Bronchial epithelial cell (primary cell): ENCODE data around the gene PAPSS1. TPM values are rescaled to one million over a fixed set of nuclear protein-coding genes. Genes with fewer than 3 reads are reported as not detected.

Experiments used
- DNase-seq: peaks from one replicate; pipeline ENCODE4 v3.0.0-alpha.2; 2010; ENCODE audit warnings: low read depth
- FAIRE-seq: peaks from 2 replicates; lab custom pipeline; 2011; peaks lifted over from hg19 to GRCh38; lab: Jason Lieb, UNC
- H3K27me3 ChIP-seq: 2 replicates; pipeline ENCODE4 v1.5.1; 2011; ENCODE audit warnings: low read length; ENCODE audit not compliant: control insufficient read depth, insufficient read depth
- H3K36me3 ChIP-seq: 2 replicates; pipeline ENCODE4 v1.5.1; 2011; ENCODE audit warnings: low read length; ENCODE audit not compliant: control insufficient read depth, insufficient read depth
- H3K4me3 ChIP-seq: 2 replicates; pipeline ENCODE4 v1.5.1; 2011; ENCODE audit warnings: mild to moderate bottlenecking, low read depth, low read length, control low read depth
- total RNA-seq: library from RNA; depleted of rRNA; stranded (reverse); fragments of >200 nt; gene quantifications from 2 replicates; pipeline ENCODE4 v1.2.1, GENCODE V29; 2014
- TF ChIP-seq, protein P1 (sequence below): IDR thresholded peaks from 2 replicates; pipeline ENCODE4 v1.5.1; 2011; ENCODE audit warnings: mild to moderate bottlenecking, moderate library complexity, low read length, control low read depth, inconsistent platforms; ENCODE audit not compliant: insufficient read depth, severe bottlenecking

Gene PAPSS1
- total RNA-seq, 1 donor from 2014 or later: 55.8 TPM

DNA sequence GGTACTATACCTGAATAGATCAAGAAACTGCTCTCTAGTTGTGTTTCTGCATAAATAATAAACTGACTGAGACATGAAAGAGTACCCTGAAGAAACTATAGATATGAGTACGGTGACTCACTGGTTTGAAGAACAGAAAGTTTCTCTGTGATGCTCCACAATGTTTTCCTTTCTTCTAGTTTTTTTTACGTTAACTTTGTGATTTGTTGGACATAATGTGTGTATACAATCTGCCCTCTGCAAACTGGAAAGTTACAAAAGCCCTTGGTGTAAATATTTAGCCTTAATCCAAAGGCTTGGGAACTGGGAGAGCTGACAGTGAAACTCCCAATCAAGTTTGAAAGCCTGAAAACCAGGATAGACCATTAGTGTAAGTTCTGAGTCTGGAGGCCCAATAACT is 31.6 kb upstream of the PAPSS1 start:
- no peak overlapping the region for H3K4me3 ChIP-seq
- DNase-seq (no peak), FAIRE-seq (no peak)
- TF ChIP-seq, protein P1, sequence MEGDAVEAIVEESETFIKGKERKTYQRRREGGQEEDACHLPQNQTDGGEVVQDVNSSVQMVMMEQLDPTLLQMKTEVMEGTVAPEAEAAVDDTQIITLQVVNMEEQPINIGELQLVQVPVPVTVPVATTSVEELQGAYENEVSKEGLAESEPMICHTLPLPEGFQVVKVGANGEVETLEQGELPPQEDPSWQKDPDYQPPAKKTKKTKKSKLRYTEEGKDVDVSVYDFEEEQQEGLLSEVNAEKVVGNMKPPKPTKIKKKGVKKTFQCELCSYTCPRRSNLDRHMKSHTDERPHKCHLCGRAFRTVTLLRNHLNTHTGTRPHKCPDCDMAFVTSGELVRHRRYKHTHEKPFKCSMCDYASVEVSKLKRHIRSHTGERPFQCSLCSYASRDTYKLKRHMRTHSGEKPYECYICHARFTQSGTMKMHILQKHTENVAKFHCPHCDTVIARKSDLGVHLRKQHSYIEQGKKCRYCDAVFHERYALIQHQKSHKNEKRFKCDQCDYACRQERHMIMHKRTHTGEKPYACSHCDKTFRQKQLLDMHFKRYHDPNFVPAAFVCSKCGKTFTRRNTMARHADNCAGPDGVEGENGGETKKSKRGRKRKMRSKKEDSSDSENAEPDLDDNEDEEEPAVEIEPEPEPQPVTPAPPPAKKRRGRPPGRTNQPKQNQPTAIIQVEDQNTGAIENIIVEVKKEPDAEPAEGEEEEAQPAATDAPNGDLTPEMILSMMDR: no peak
- H3K27me3 ChIP-seq: peaks cover 2% of the 10 kb centered on the region
- no peaks in the 10 kb centered on the region for H3K36me3 ChIP-seq

GRCh38 chr4:107747748-107748486 is 27.9 kb upstream of the PAPSS1 start:
- TF ChIP-seq, protein P1: no peak
- Histone ChIP-seq H3K4me3 (no peak overlapping the region), H3K36me3 (no peaks in the 10 kb centered on the region), H3K27me3 (no peaks in the 10 kb centered on the region)
- DNase-seq (peak; percentile 67), FAIRE-seq (no peak)

DNA sequence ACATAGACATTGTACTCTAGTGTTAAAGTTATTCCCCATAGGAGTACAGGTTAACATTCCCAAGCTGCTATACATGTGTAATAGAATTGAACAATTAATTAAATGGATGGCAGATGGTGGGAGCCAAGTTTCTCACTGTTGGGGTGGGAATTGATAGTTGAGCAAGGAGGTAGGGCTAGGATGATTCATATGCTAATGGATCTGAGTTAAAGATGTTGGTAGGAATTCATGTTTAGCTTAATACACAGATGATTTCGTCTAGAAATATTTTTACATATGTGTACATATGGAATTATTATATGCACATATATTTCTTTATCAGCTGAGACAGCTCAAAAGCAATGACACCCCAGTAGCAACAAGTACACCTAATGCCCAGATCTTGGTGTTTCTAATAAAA is 26.1 kb upstream of the PAPSS1 start:
- DNase-seq: no peak
- H3K27me3 ChIP-seq: no peaks in the 10 kb centered on the region
- TF ChIP-seq, protein P1: no peak
- FAIRE-seq: no peak
- H3K4me3 ChIP-seq: no peak overlapping the region
- no peaks in the 10 kb centered on the region for H3K36me3 ChIP-seq

GRCh38 chr4:107744532-107744931 is 24.5 kb upstream of the PAPSS1 start:
- H3K27me3 ChIP-seq: no peaks in the 10 kb centered on the region
- no peak for FAIRE-seq
- no peak for DNase-seq
- H3K36me3 ChIP-seq: no peaks in the 10 kb centered on the region
- TF ChIP-seq, protein P1: no peak
- no peak overlapping the region for H3K4me3 ChIP-seq

- Histone ChIP-seq H3K36me3 (no peaks in the 10 kb centered on the region), H3K27me3 (no peaks in the 10 kb centered on the region), H3K4me3 (no peak overlapping the region)
- DNase-seq (no peak), FAIRE-seq (no peak)
- TF ChIP-seq, protein P1: no peak
Observed at GRCh38 chr4:107743532-107743931, 23.5 kb upstream of the PAPSS1 start.

- Histone ChIP-seq H3K4me3 (no peak overlapping the region), H3K36me3 (no peaks in the 10 kb centered on the region), H3K27me3 (no peaks in the 10 kb centered on the region)
- DNase-seq (no peak), FAIRE-seq (no peak)
- TF ChIP-seq, protein P1: no peak
Observed at GRCh38 chr4:107742791-107743190, 22.8 kb upstream of the PAPSS1 start.
